ENCODE results near the gene PRR22. TPM values are rescaled to one million over a fixed set of nuclear protein-coding genes. Genes with fewer than 3 reads are reported as not detected.
A peak's percentile ranks its signal among the peaks of the same experiment; 100 is the strongest.
"Not testable (repeated sequence)": the region's sequence is repeated elsewhere in the genome, so short reads cannot be mapped to it uniquely, and the experiment has no call there.

Gene PRR22
- total RNA-seq, 1 donor from 2014 or later: 0.15 TPM

- DNase-seq (ENCODE audit: low read depth): no peak
Observed at GRCh38 chr19:5751709-5752108, 32.8 kb downstream of the PRR22 start.

GRCh38 chr19:5749505-5749904 is 35.0 kb downstream of the PRR22 start:
- no peak for DNase-seq (ENCODE audit: low read depth)

GRCh38 chr19:5748920-5749319 is 35.6 kb downstream of the PRR22 start:
- not testable (repeated sequence) for DNase-seq (ENCODE audit: low read depth)

- DNase-seq (ENCODE audit: low read depth): not testable (repeated sequence)
Observed at GRCh38 chr19:5744999-5745398, 39.5 kb downstream of the PRR22 start.

GRCh38 chr19:5743630-5744029 is 40.9 kb downstream of the PRR22 start:
- DNase-seq (ENCODE audit: low read depth): no peak

GRCh38 chr19:5742051-5742450 is 42.5 kb downstream of the PRR22 start:
- DNase-seq (ENCODE audit: low read depth): no peak

GRCh38 chr19:5738423-5738822 is 46.1 kb downstream of the PRR22 start:
- peak; percentile 77 for DNase-seq (ENCODE audit: low read depth)

- DNase-seq (ENCODE audit: low read depth): not testable (repeated sequence)
Observed at GRCh38 chr19:5733172-5733571, 51.4 kb downstream of the PRR22 start.

Other genes starting within 250 kb of the PRR22 start
- not detected in 2 replicates for gene TINCR, start 216.8 kb downstream of the PRR22 start, total RNA-seq
- 12.3 and 57.2 TPM in 2 replicates for gene SAFB2, start 162.0 kb downstream of the PRR22 start, total RNA-seq
- 16.5 and 86.8 TPM in 2 replicates for gene SAFB, start 161.7 kb downstream of the PRR22 start, total RNA-seq
- gene MICOS13, start 104.2 kb downstream of the PRR22 start, total RNA-seq: 13.0 and 33.5 TPM in 2 replicates
- 9.4 and 22.2 TPM in 2 replicates for gene HSD11B1L, start 103.7 kb downstream of the PRR22 start, total RNA-seq
- gene RPL36, start 94.5 kb downstream of the PRR22 start, total RNA-seq: 159 and 652 TPM in 2 replicates
- 99.3 and 116 TPM in 2 replicates for gene LONP1, start 64.6 kb downstream of the PRR22 start, total RNA-seq
- gene CATSPERD, start 64.1 kb downstream of the PRR22 start, total RNA-seq: not detected in 2 replicates
- gene DUS3L, start 6.4 kb upstream of the PRR22 start, total RNA-seq: 15.9 and 30.0 TPM in 2 replicates
- gene NRTN, start 20.3 kb upstream of the PRR22 start, total RNA-seq: 0.17 and 0.20 TPM in 2 replicates
- gene FUT6, start 55.0 kb upstream of the PRR22 start, total RNA-seq: 0.05 TPM in 1 of 2 replicates, not detected in the other
- 0.05 and 3.1 TPM in 2 replicates for gene FUT3, start 66.7 kb upstream of the PRR22 start, total RNA-seq
- gene FUT5, start 85.8 kb upstream of the PRR22 start, total RNA-seq: not detected in 2 replicates
- gene NDUFA11, start 119.0 kb upstream of the PRR22 start, total RNA-seq: 104 and 529 TPM in 2 replicates
- 5.9 and 6.6 TPM in 2 replicates for gene VMAC, start 120.1 kb upstream of the PRR22 start, total RNA-seq
- 5.3 and 11.5 TPM in 2 replicates for gene CAPS, start 129.5 kb upstream of the PRR22 start, total RNA-seq
- 28.3 and 78.8 TPM in 2 replicates for gene RANBP3, start 193.4 kb upstream of the PRR22 start, total RNA-seq